ENCODE measurements around the gene DENND6A. TPM values are rescaled to one million over a fixed set of nuclear protein-coding genes. Genes with fewer than 3 reads are reported as not detected.

Gene DENND6A
- total and polyA plus RNA-seq, 7 donors, result 6.0 to 51.7 (median 23.8) TPM

- Histone ChIP-seq H3K36me3 (peaks cover 0 to 86% (median 32%) of the 10 kb centered on the region in 4 donors), H3K27me3 (no peaks in the 10 kb centered on the region), H3K4me1 (peaks cover 0 to 14% (median 13%) of the 10 kb centered on the region in 4 donors), H3K9me3 (no peaks in the 10 kb centered on the region), H3K4me3 (no peak overlapping the region), H3K27ac (peak overlapping the region in 2 of 4 donors; percentile 19 to 23)
- TF ChIP-seq POLR2AphosphoS5 (IDR thresholded peaks at IDR 0.05) (no peak), POLR2A (IDR thresholded peaks at IDR 0.05) (no peak), EP300 (IDR thresholded peaks at IDR 0.05) (no peak)
- 46 to 80% methylated on average over 3 of the region's 3 CpGs for WGBS, 2 donors
- intact Hi-C loops (cut with DNase I), result no loop called here
- no peak for DNase-seq
Observed at GRCh38 chr3:57575966-57576626, 116.8 kb downstream of the DENND6A start.

Small RNA genes within 50 kb of the gene (small RNA-seq; reads per million reads assigned to genes)
- 0 reads per million in 3 donors for gene RNU6ATAC26P

Other genes starting within 250 kb of the DENND6A start
- under 1 TPM in 2 of 4 donors, not detected in 2; 0.27 to 0.28 TPM for gene DNAH12, start 148.7 kb downstream of the DENND6A start, total RNA-seq
- gene DNAH12, start 148.7 kb downstream of the DENND6A start, polyA plus RNA-seq, result under 1 TPM in 1 of 3 donors, not detected in 2; 0.16 TPM
- 10 to 100 TPM; 11.4 to 17.9 (median 12.4) TPM for gene PDE12, start 136.8 kb downstream of the DENND6A start, total RNA-seq
- 1 to 10 TPM; 4.8 to 7.4 (median 7.4) TPM for gene PDE12, start 136.8 kb downstream of the DENND6A start, polyA plus RNA-seq
- gene ARF4, start 95.7 kb downstream of the DENND6A start, total RNA-seq, result 10 to 100 TPM; 88.1 to 96.9 (median 89.3) TPM
- 100 to 1,000 TPM; 162 to 290 (median 168) TPM for gene ARF4, start 95.7 kb downstream of the DENND6A start, polyA plus RNA-seq
- gene SLMAP, start 63.2 kb upstream of the DENND6A start, total RNA-seq, result 100 to 1,000 TPM; 300 to 745 (median 456) TPM
- gene SLMAP, start 63.2 kb upstream of the DENND6A start, polyA plus RNA-seq, result 10 to 100 TPM; 28.2 to 32.7 (median 31.4) TPM

All from sigmoid colon (tissue), 7 donors.